ENCODE data around the gene SLC6A3. TPM values are rescaled to one million over a fixed set of nuclear protein-coding genes. Genes with fewer than 3 reads are reported as not detected.

Gene SLC6A3
- total and polyA plus RNA-seq, 2 donors (not counting 3 experiments of a cell fraction or from before 2014, with no cell fraction given): not detected

GRCh38 chr5:1486271-1486670 lies 41.0 kb upstream of the SLC6A3 start:
- FAIRE-seq: no peak
- dilution Hi-C loops (cut with MboI; ENCODE audit: extremely low pct_ligation_motif_present, low sequenced_read_pairs) (no loop called here), intact Hi-C loops (cut with micrococcal nuclease) (no loop called here)
- Histone ChIP-seq H3K9ac (replicated peaks; ENCODE audit: extremely low read depth, insufficient read depth, low read length) (no peak overlapping the region), H3K9me1 (replicated peaks; ENCODE audit: control insufficient read depth, extremely low read depth, insufficient read depth, low read length) (no peaks in the 10 kb centered on the region), H3K27ac (ENCODE audit: insufficient read depth, low read depth, low read length) (no peak overlapping the region), H3K79me2 (ENCODE audit: control insufficient read depth, insufficient read depth, low read length) (no peaks in the 10 kb centered on the region), H3K36me3 (ENCODE audit: control insufficient read depth in 2 of 2, extremely low read depth in 1 of 2, insufficient read depth in 2 of 2, low read length in 2 of 2) (peaks cover 6 to 27% of the 10 kb centered on the region in 2 experiments), H3K4me1 (ENCODE audit: control insufficient read depth, extremely low read depth, insufficient read depth, low read length) (no peaks in the 10 kb centered on the region), H3K4me3 (replicated peaks in 1 of 3; ENCODE audit: insufficient read depth in 1 of 3, low read depth in 1 of 3, low read length in 3 of 3) (no peak overlapping the region), H4K20me1 (replicated peaks; ENCODE audit: control insufficient read depth, extremely low read depth, insufficient read depth, low read length) (no peaks in the 10 kb centered on the region), H2AFZ (ENCODE audit: low read depth, low read length) (no peak overlapping the region), H3K9me3 (replicated peaks; ENCODE audit: control insufficient read depth, insufficient read depth, low read length) (no peaks in the 10 kb centered on the region), H3K4me2 (ENCODE audit: insufficient read depth, low read length) (no peak overlapping the region), H3K27me3 (ENCODE audit: control insufficient read depth in 2 of 2, insufficient read depth in 2 of 2, low read length in 2 of 2) (no peaks in the 10 kb centered on the region)
- POLR2A ChIA-PET: no interaction called here
- no peak for TF ChIP-seq POLR2A (IDR thresholded peaks at IDR 0.05; ENCODE audit: low read depth, low read length)
- no peak for TF ChIP-seq GATA2 (IDR thresholded peaks at IDR 0.05; ENCODE audit: insufficient read depth, insufficient read length, low read depth, low read length)
- TF ChIP-seq MYC (IDR thresholded peaks at IDR 0.05; ENCODE audit: low read depth, low read length): no peak
- no peak for TF ChIP-seq FOS (IDR thresholded peaks at IDR 0.05; ENCODE audit: borderline replicate concordance, insufficient read depth, low read length)
- no peak for DNase-seq (ENCODE audit: low read depth, low spot score)
- CTCF ChIA-PET: no interaction called here
- no TSS peak for BruUV-seq (replicated peaks)

- DNase-seq (ENCODE audit: low read depth, low spot score): no peak
- H3K27ac ChIP-seq (ENCODE audit: insufficient read depth, low read depth, low read length): no peak overlapping the region
- intact Hi-C loops (cut with micrococcal nuclease): no loop called here
- H3K9ac ChIP-seq (replicated peaks; ENCODE audit: extremely low read depth, insufficient read depth, low read length): no peak overlapping the region
- dilution Hi-C loops (cut with MboI; ENCODE audit: extremely low pct_ligation_motif_present, low sequenced_read_pairs): no loop called here
- ChIA-PET CTCF (no interaction called here), POLR2A (no interaction called here)
- no peaks in the 10 kb centered on the region for H3K9me3 ChIP-seq (replicated peaks; ENCODE audit: control insufficient read depth, insufficient read depth, low read length)
- no TSS peak for BruUV-seq (replicated peaks)
- no peak overlapping the region for H3K4me3 ChIP-seq (replicated peaks in 1 of 3; ENCODE audit: insufficient read depth in 1 of 3, low read depth in 1 of 3, low read length in 3 of 3)
- TF ChIP-seq FOS (IDR thresholded peaks at IDR 0.05; ENCODE audit: borderline replicate concordance, insufficient read depth, low read length) (no peak), EZH2 (IDR thresholded peaks at IDR 0.05; ENCODE audit: borderline replicate concordance, low read depth, low read length, severe bottlenecking) (no peak), JUN (IDR thresholded peaks at IDR 0.05; ENCODE audit: borderline replicate concordance, insufficient read depth, insufficient read length, low read depth) (no peak), POLR2A (IDR thresholded peaks at IDR 0.05; ENCODE audit: low read depth, low read length) (no peak), GATA2 (IDR thresholded peaks at IDR 0.05; ENCODE audit: insufficient read depth, insufficient read length, low read depth, low read length) (no peak), POLR2AphosphoS5 (IDR thresholded peaks at IDR 0.05; ENCODE audit: insufficient read depth, low read depth, low read length) (no peak), MYC (IDR thresholded peaks at IDR 0.05; ENCODE audit: low read depth, low read length) (no peak), MAX (IDR thresholded peaks at IDR 0.05; ENCODE audit: insufficient read depth, insufficient read length) (no peak)
- TF ChIP-seq, protein P1, sequence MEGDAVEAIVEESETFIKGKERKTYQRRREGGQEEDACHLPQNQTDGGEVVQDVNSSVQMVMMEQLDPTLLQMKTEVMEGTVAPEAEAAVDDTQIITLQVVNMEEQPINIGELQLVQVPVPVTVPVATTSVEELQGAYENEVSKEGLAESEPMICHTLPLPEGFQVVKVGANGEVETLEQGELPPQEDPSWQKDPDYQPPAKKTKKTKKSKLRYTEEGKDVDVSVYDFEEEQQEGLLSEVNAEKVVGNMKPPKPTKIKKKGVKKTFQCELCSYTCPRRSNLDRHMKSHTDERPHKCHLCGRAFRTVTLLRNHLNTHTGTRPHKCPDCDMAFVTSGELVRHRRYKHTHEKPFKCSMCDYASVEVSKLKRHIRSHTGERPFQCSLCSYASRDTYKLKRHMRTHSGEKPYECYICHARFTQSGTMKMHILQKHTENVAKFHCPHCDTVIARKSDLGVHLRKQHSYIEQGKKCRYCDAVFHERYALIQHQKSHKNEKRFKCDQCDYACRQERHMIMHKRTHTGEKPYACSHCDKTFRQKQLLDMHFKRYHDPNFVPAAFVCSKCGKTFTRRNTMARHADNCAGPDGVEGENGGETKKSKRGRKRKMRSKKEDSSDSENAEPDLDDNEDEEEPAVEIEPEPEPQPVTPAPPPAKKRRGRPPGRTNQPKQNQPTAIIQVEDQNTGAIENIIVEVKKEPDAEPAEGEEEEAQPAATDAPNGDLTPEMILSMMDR (IDR thresholded peaks at IDR 0.05; ENCODE audit: extremely low read depth in 1 of 2, insufficient read depth in 1 of 2, low read depth in 1 of 2, low read length in 2 of 2): no peak
- FAIRE-seq: no peak
- no peak overlapping the region for H2AFZ ChIP-seq (ENCODE audit: low read depth, low read length)
- no peaks in the 10 kb centered on the region for H4K20me1 ChIP-seq (replicated peaks; ENCODE audit: control insufficient read depth, extremely low read depth, insufficient read depth, low read length)
- no peaks in the 10 kb centered on the region for H3K79me2 ChIP-seq (ENCODE audit: control insufficient read depth, insufficient read depth, low read length)
- peaks cover 6 to 24% of the 10 kb centered on the region in 2 experiments for H3K36me3 ChIP-seq (ENCODE audit: control insufficient read depth in 2 of 2, extremely low read depth in 1 of 2, insufficient read depth in 2 of 2, low read length in 2 of 2)
- no peak overlapping the region for H3K4me2 ChIP-seq (ENCODE audit: insufficient read depth, low read length)
- no peaks in the 10 kb centered on the region for H3K9me1 ChIP-seq (replicated peaks; ENCODE audit: control insufficient read depth, extremely low read depth, insufficient read depth, low read length)
- no peaks in the 10 kb centered on the region for H3K4me1 ChIP-seq (ENCODE audit: control insufficient read depth, extremely low read depth, insufficient read depth, low read length)
- H3K27me3 ChIP-seq (ENCODE audit: control insufficient read depth in 2 of 2, insufficient read depth in 2 of 2, low read length in 2 of 2): no peaks in the 10 kb centered on the region
Measured at GRCh38 chr5:1485579-1486118, 40.4 kb upstream of the SLC6A3 start.
